Measurements from ENCODE around the gene BMPR1A.
A peak's percentile ranks its signal among the peaks of the same experiment; 100 is the strongest.

The BMPR1A gene

GRCh38 chr10:86756511-86757112 is at the start of gene BMPR1A:
Gene BMPR1A, plus strand, starts transcription at chr10:86756619. Its CDS starts 119,400 bp downstream, at chr10:86876019.
- no peak for TF ChIP-seq CTCF (conservative IDR thresholded peaks at IDR 0.05; ENCODE audit: low read depth, low read length)
- DNase-seq (ENCODE audit: low read depth) = peak; percentile 55
- H3K4me3 ChIP-seq (ENCODE audit: low read length) = peak within 1 kb of the TSS; percentile 78

GRCh38 chr10:86706977-86707376 is 49.4 kb upstream of the BMPR1A start:
- H3K4me3 ChIP-seq (ENCODE audit: low read length) = no peak overlapping the region
- TF ChIP-seq CTCF (conservative IDR thresholded peaks at IDR 0.05; ENCODE audit: low read depth, low read length) = no peak
- no peak for DNase-seq (ENCODE audit: low read depth)

GRCh38 chr10:86707505-86707904 is 48.9 kb upstream of the BMPR1A start:
- no peak for TF ChIP-seq CTCF (conservative IDR thresholded peaks at IDR 0.05; ENCODE audit: low read depth, low read length)
- DNase-seq (ENCODE audit: low read depth) = no peak
- no peak overlapping the region for H3K4me3 ChIP-seq (ENCODE audit: low read length)

GRCh38 chr10:86708068-86708782 is 48.2 kb upstream of the BMPR1A start:
- no peak for TF ChIP-seq CTCF (conservative IDR thresholded peaks at IDR 0.05; ENCODE audit: low read depth, low read length)
- DNase-seq (ENCODE audit: low read depth) = no peak

GRCh38 chr10:86708783-86709380 is 47.5 kb upstream of the BMPR1A start:
- no peak for DNase-seq (ENCODE audit: low read depth)
- no peak for TF ChIP-seq CTCF (conservative IDR thresholded peaks at IDR 0.05; ENCODE audit: low read depth, low read length)
- no peak overlapping the region for H3K4me3 ChIP-seq (ENCODE audit: low read length)

More at GRCh38 chr10:86708068-86708782, 48.2 kb upstream of the BMPR1A start:
- no peak overlapping the region for H3K4me3 ChIP-seq (ENCODE audit: low read length)

GRCh38 chr10:86709396-86710185 is 46.8 kb upstream of the BMPR1A start:
- no peak for DNase-seq (ENCODE audit: low read depth)
- no peak overlapping the region for H3K4me3 ChIP-seq (ENCODE audit: low read length)
- no peak for TF ChIP-seq CTCF (conservative IDR thresholded peaks at IDR 0.05; ENCODE audit: low read depth, low read length)
